HEK293 (cell line): Measurements from ENCODE around the gene NANOGP8.

Experiments used
- CTCF ChIA-PET: fragments of 350-600 bp; formaldehyde crosslinking; extraction: SDS; loops from one replicate; lab custom pipeline; 2021; ENCODE audit warnings: antibody characterized with exemption; lab: Yijun Ruan, JAX
- POLR2A ChIA-PET: fragments of 300-600 bp; formaldehyde crosslinking; extraction: SDS; loops from one replicate; lab custom pipeline; 2020; ENCODE audit warnings: antibody characterized with exemption, inconsistent platforms; lab: Yijun Ruan, JAX
- H3K27ac ChIP-seq: fragments of 200-500 bp; sonication (Bioruptor generic); 2 replicates; pipeline ENCODE4 v1.5.1; 2014; ENCODE audit warnings: low read depth, low read length, control low read depth, inconsistent platforms; ENCODE audit errors: extremely low read depth
- H3K36me3 ChIP-seq, 2 experiments: fragments of 200-500 bp in 1 of 2; sonication (Bioruptor generic) in 1 of 2; 1 replicate in 1 of 2; 2 replicates in 1 of 2; pipeline ENCODE4 v1.5.1; 2014 to 2017; ENCODE audit warnings: inconsistent platforms in 2 of 2, low read length in 2 of 2; ENCODE audit not compliant: control insufficient read depth in 2 of 2, insufficient read depth in 1 of 2
- H3K4me1 ChIP-seq: fragments of 200-500 bp; sonication (Bioruptor generic); 2 replicates; pipeline ENCODE4 v1.5.1; 2014; ENCODE audit warnings: mild to moderate bottlenecking, low read length, inconsistent platforms; ENCODE audit not compliant: control insufficient read depth, insufficient read depth
- H3K4me3 ChIP-seq: 2 replicates; pipeline ENCODE4 v1.5.1; 2011; ENCODE audit warnings: low read depth, mild to moderate bottlenecking, control low read depth, low read length, moderate library complexity
- H3K9me3 ChIP-seq: fragments of 200-500 bp; sonication (Bioruptor generic); 2 replicates; pipeline ENCODE4 v1.5.1; 2014; ENCODE audit warnings: low read depth, low read length, inconsistent platforms; ENCODE audit not compliant: control insufficient read depth, insufficient read depth
- BCL6B ChIP-seq: fragments of 450-650 bp; formaldehyde crosslinking; IDR thresholded peaks from 2 replicates; pipeline ENCODE4 v1.5.1; 2017; ENCODE audit warnings: missing biosample characterization, missing genetic modification characterization
- EGR2 ChIP-seq: fragments of 450-650 bp; formaldehyde crosslinking; IDR thresholded peaks from 2 replicates; pipeline ENCODE4 v1.5.1; 2016; ENCODE audit warnings: low read depth, missing biosample characterization, missing genetic modification characterization
- KLF8 ChIP-seq: fragments of 450-650 bp; formaldehyde crosslinking; IDR thresholded peaks from 2 replicates; pipeline ENCODE4 v1.5.1; 2016; ENCODE audit warnings: missing biosample characterization, missing genetic modification characterization
- KLF9 ChIP-seq: fragments of 450-650 bp; formaldehyde crosslinking; IDR thresholded peaks from 2 replicates; pipeline ENCODE4 v1.5.1; 2016; ENCODE audit warnings: missing biosample characterization, missing genetic modification characterization, low read depth
- REST ChIP-seq: fragments of 450-650 bp; formaldehyde crosslinking; IDR thresholded peaks from 2 replicates; pipeline ENCODE4 v1.5.1; 2016; ENCODE audit warnings: missing biosample characterization, missing genetic modification characterization
- SALL2 ChIP-seq: fragments of 450-650 bp; formaldehyde crosslinking; IDR thresholded peaks from 2 replicates; pipeline ENCODE4 v1.5.0; 2017; ENCODE audit warnings: missing biosample characterization, mild to moderate bottlenecking, missing genetic modification characterization, borderline replicate concordance
- SCRT1 ChIP-seq: fragments of 450-650 bp; formaldehyde crosslinking; IDR thresholded peaks from 2 replicates; pipeline ENCODE4 v1.5.1; 2016; ENCODE audit warnings: missing biosample characterization, missing genetic modification characterization, borderline replicate concordance
- SP2 ChIP-seq: fragments of 450-650 bp; formaldehyde crosslinking; IDR thresholded peaks from 2 replicates; pipeline ENCODE4 v1.5.1; 2016; ENCODE audit warnings: missing biosample characterization, missing genetic modification characterization
- YY1 ChIP-seq: fragments of 450-650 bp; formaldehyde crosslinking; IDR thresholded peaks from 2 replicates; pipeline ENCODE4 v1.5.1; 2018; ENCODE audit warnings: missing biosample characterization, missing genetic modification characterization
- YY2 ChIP-seq: fragments of 450-650 bp; formaldehyde crosslinking; IDR thresholded peaks from 2 replicates; pipeline ENCODE4 v1.5.1; 2016; ENCODE audit warnings: missing biosample characterization, missing genetic modification characterization
- ZNF121 ChIP-seq: fragments of 450-650 bp; formaldehyde crosslinking; IDR thresholded peaks from 2 replicates; pipeline ENCODE4 v1.5.1; 2016; ENCODE audit warnings: missing biosample characterization, missing genetic modification characterization
- ZNF18 ChIP-seq: fragments of 450-650 bp; formaldehyde crosslinking; IDR thresholded peaks from 2 replicates; pipeline ENCODE4 v1.5.1; 2016; ENCODE audit warnings: missing biosample characterization, missing genetic modification characterization
- ZNF184 ChIP-seq: fragments of 450-650 bp; IDR thresholded peaks from 2 replicates; pipeline ENCODE4 v1.5.1; 2018; ENCODE audit warnings: missing biosample characterization, mild to moderate bottlenecking, missing genetic modification characterization
- ZNF239 ChIP-seq: fragments of 450-650 bp; formaldehyde crosslinking; IDR thresholded peaks from 2 replicates; pipeline ENCODE4 v1.5.1; 2016; ENCODE audit warnings: missing biosample characterization, missing genetic modification characterization
- ZNF248 ChIP-seq: fragments of 450-650 bp; formaldehyde crosslinking; IDR thresholded peaks from 2 replicates; pipeline ENCODE4 v1.5.1; 2017; ENCODE audit warnings: missing biosample characterization, missing genetic modification characterization
- ZNF324 ChIP-seq: fragments of 450-650 bp; formaldehyde crosslinking; IDR thresholded peaks from 2 replicates; pipeline ENCODE4 v1.5.1; 2016; ENCODE audit warnings: missing biosample characterization, missing genetic modification characterization
- ZNF341 ChIP-seq: fragments of 450-650 bp; formaldehyde crosslinking; IDR thresholded peaks from 2 replicates; pipeline ENCODE4; 2016; ENCODE audit warnings: low read depth, missing biosample characterization, missing genetic modification characterization
- ZNF426 ChIP-seq: fragments of 450-650 bp; formaldehyde crosslinking; IDR thresholded peaks from 2 replicates; pipeline ENCODE4 v1.5.1; 2017; ENCODE audit warnings: missing biosample characterization, missing genetic modification characterization, mild to moderate bottlenecking, inconsistent platforms, moderate library complexity
- ZNF501 ChIP-seq: fragments of 450-650 bp; formaldehyde crosslinking; IDR thresholded peaks from 2 replicates; pipeline ENCODE4 v1.5.1; 2016; ENCODE audit warnings: missing biosample characterization, missing genetic modification characterization
- ZNF530 ChIP-seq: fragments of 450-650 bp; formaldehyde crosslinking; IDR thresholded peaks from 2 replicates; pipeline ENCODE4 v1.5.1; 2016; ENCODE audit warnings: low read depth, missing biosample characterization, missing genetic modification characterization
- ZNF544 ChIP-seq: fragments of 450-650 bp; formaldehyde crosslinking; IDR thresholded peaks from 2 replicates; pipeline ENCODE4 v1.5.0; 2017; ENCODE audit warnings: missing biosample characterization, missing genetic modification characterization
- ZNF610 ChIP-seq: fragments of 450-650 bp; formaldehyde crosslinking; IDR thresholded peaks from 2 replicates; pipeline ENCODE4 v1.5.1; 2016; ENCODE audit warnings: missing biosample characterization, missing genetic modification characterization, borderline replicate concordance
- ZNF660 ChIP-seq: fragments of 450-650 bp; IDR thresholded peaks from 2 replicates; pipeline ENCODE4 v1.5.1; 2018; ENCODE audit warnings: missing biosample characterization, mild to moderate bottlenecking, missing genetic modification characterization
- ZNF76 ChIP-seq: fragments of 450-650 bp; formaldehyde crosslinking; IDR thresholded peaks from 2 replicates; pipeline ENCODE4; 2016; ENCODE audit warnings: low read depth, missing biosample characterization, missing genetic modification characterization, borderline replicate concordance
- ZNF785 ChIP-seq: fragments of 450-650 bp; formaldehyde crosslinking; IDR thresholded peaks from 2 replicates; pipeline ENCODE4 v1.5.1; 2016; ENCODE audit warnings: missing biosample characterization, missing genetic modification characterization
- ZSCAN23 ChIP-seq: fragments of 450-650 bp; formaldehyde crosslinking; IDR thresholded peaks from 2 replicates; pipeline ENCODE4 v1.5.1; 2016; ENCODE audit warnings: missing biosample characterization, missing genetic modification characterization
- ZSCAN5A ChIP-seq: fragments of 450-650 bp; formaldehyde crosslinking; IDR thresholded peaks from 2 replicates; pipeline ENCODE4 v1.5.1; 2016; ENCODE audit warnings: missing biosample characterization, missing genetic modification characterization

The NANOGP8 gene

GRCh38 chr15:35088329-35088728, 3.2 kb upstream of the NANOGP8 start:
- no peak overlapping the region for H3K4me3 ChIP-seq
- H3K36me3 ChIP-seq, result no peaks in the 10 kb centered on the region
- no peak overlapping the region for H3K27ac ChIP-seq
- H3K9me3 ChIP-seq, result no peaks in the 10 kb centered on the region
- CTCF ChIA-PET, result interaction anchor here (0.9 to 1.5 kb wide), 4 partner anchors 9 to 357 kb away, joined by 3 to 5 read pairs (median 4); no protein-coding TSS in a partner anchor
- POLR2A ChIA-PET, result no interaction called here
- no peaks in the 10 kb centered on the region for H3K4me1 ChIP-seq
- TF ChIP-seq ZNF324 (tag by site-specific recombination), result no peak
- no peak for TF ChIP-seq YY1
- no peak for TF ChIP-seq ZNF530 (tag by site-specific recombination)
- no peak for TF ChIP-seq ZNF544
- TF ChIP-seq ZNF341 (tag by site-specific recombination), result no peak
- no peak for TF ChIP-seq ZNF18 (tag by site-specific recombination)
- no peak for TF ChIP-seq YY2
- TF ChIP-seq ZSCAN5A, result no peak
- no peak for TF ChIP-seq ZNF785
- no peak for TF ChIP-seq ZNF121 (tag by site-specific recombination)
- TF ChIP-seq BCL6B (tag by site-specific recombination), result no peak
- no peak for TF ChIP-seq ZNF76 (tag by site-specific recombination)
- TF ChIP-seq ZNF184, result no peak
- no peak for TF ChIP-seq REST
- no peak for TF ChIP-seq SCRT1
- no peak for TF ChIP-seq KLF9 (tag by site-specific recombination)
- TF ChIP-seq ZSCAN23 (tag by site-specific recombination), result no peak
- TF ChIP-seq SALL2 (tag by site-specific recombination), result no peak

- ChIA-PET CTCF (interaction anchor here (0.9 to 1.3 kb wide), 3 partner anchors 9 to 357 kb away, joined by 3 to 5 read pairs (median 3); no protein-coding TSS in a partner anchor), POLR2A (no interaction called here)
- H3K27ac ChIP-seq, result no peak overlapping the region
- H3K4me1 ChIP-seq, result no peaks in the 10 kb centered on the region
- H3K36me3 ChIP-seq, result no peaks in the 10 kb centered on the region
- H3K9me3 ChIP-seq, result no peaks in the 10 kb centered on the region
- no peak overlapping the region for H3K4me3 ChIP-seq
- no peak for TF ChIP-seq ZNF18 (tag by site-specific recombination)
- no peak for TF ChIP-seq ZNF610 (tag by site-specific recombination)
- no peak for TF ChIP-seq EGR2 (tag by site-specific recombination)
- TF ChIP-seq KLF8, result no peak
- no peak for TF ChIP-seq ZNF660 (tag by site-specific recombination)
- TF ChIP-seq ZNF501, result no peak
- TF ChIP-seq ZNF426 (tag by site-specific recombination), result no peak
- no peak for TF ChIP-seq ZNF239 (tag by site-specific recombination)
- no peak for TF ChIP-seq ZSCAN5A
- no peak for TF ChIP-seq SP2 (tag by site-specific recombination)
- TF ChIP-seq ZNF248, result no peak
Observed at GRCh38 chr15:35087759-35088158, 2.7 kb upstream of the NANOGP8 start.
